Endothelial cell of umbilical vein (primary cell): ENCODE results near the gene EXT2. TPM values are rescaled to one million over a fixed set of nuclear protein-coding genes. Genes with fewer than 3 reads are reported as not detected.

ENCODE experiments used
- BruUV-seq: library from RNA; stranded (reverse); fragments of 400-500 nt; replicated peaks from 2 replicates; lab custom pipeline; 2021; lab: Mats Ljungman, UMichigan
- CTCF ChIA-PET: fragments of 300-600, 350-600 bp; sonication (Branson Sonifier 250); formaldehyde crosslinking; loops from one replicate; lab custom pipeline; 2021; ENCODE audit warnings: antibody characterized with exemption, inconsistent platforms; lab: Charles Lee
- POLR2A ChIA-PET: fragments of 300-600, 350-600 bp; sonication (Branson Sonifier 250); formaldehyde crosslinking; loops from one replicate; lab custom pipeline; 2021; ENCODE audit warnings: antibody characterized with exemption, inconsistent platforms; lab: Charles Lee
- DNase-seq: peaks from one replicate; pipeline ENCODE4 v3.0.0-alpha.2; 2011; ENCODE audit warnings: low read depth, low spot score
- FAIRE-seq: peaks from 2 replicates; lab custom pipeline; 2011; peaks lifted over from hg19 to GRCh38; lab: Jason Lieb, UNC
- H2AFZ ChIP-seq: 2 replicates; pipeline ENCODE4 v1.6.0; 2012; ENCODE audit warnings: low read depth, low read length, control low read depth, inconsistent platforms
- H3K27ac ChIP-seq: 2 replicates; pipeline ENCODE4 v1.5.1; 2011; ENCODE audit warnings: low read depth, mild to moderate bottlenecking, control low read depth, low read length, moderate library complexity; ENCODE audit not compliant: insufficient read depth
- H3K27me3 ChIP-seq, 2 experiments: 2 replicates each; pipeline versions ENCODE4 v1.6.0 to v1.6.1; 2011; ENCODE audit warnings: low read length in 2 of 2, mixed read lengths in 1 of 2; ENCODE audit not compliant: control insufficient read depth in 2 of 2, insufficient read depth in 2 of 2
- H3K36me3 ChIP-seq, 2 experiments: 2 replicates in 1 of 2; 3 replicates in 1 of 2; pipeline ENCODE4 v1.5.1; 2011; ENCODE audit warnings: low read length in 2 of 2, mild to moderate bottlenecking in 1 of 2, moderate library complexity in 1 of 2; ENCODE audit not compliant: control insufficient read depth in 2 of 2, insufficient read depth in 2 of 2; ENCODE audit errors: extremely low read depth in 1 of 2
- H3K4me1 ChIP-seq: 3 replicates; pipeline ENCODE4 v1.5.1; 2011; ENCODE audit warnings: mild to moderate bottlenecking, low read length; ENCODE audit not compliant: control insufficient read depth, insufficient read depth; ENCODE audit errors: extremely low read depth
- H3K4me2 ChIP-seq: 2 replicates; pipeline ENCODE4 v1.6.1; 2011; ENCODE audit warnings: low read length, control low read depth, mixed read lengths; ENCODE audit not compliant: insufficient read depth
- H3K4me3 ChIP-seq, 3 experiments: fragments of 200-600 bp in 1 of 3; sonication (generic), shearing (Covaris generic) in 1 of 3; replicated peaks in 1 of 3; 2 replicates each; pipeline ENCODE4 v1.5.1; 2011 to 2016; ENCODE audit warnings: control low read depth in 3 of 3, low read length in 3 of 3, mild to moderate bottlenecking in 2 of 3, inconsistent platforms in 1 of 3, low read depth in 1 of 3, moderate library complexity in 1 of 3; ENCODE audit not compliant: insufficient read depth in 1 of 3
- H3K79me2 ChIP-seq: 2 replicates; pipeline ENCODE4 v1.6.0; 2012; ENCODE audit warnings: low read length, inconsistent platforms; ENCODE audit not compliant: control insufficient read depth, insufficient read depth
- H3K9ac ChIP-seq: replicated peaks from 2 replicates; pipeline ENCODE3; 2011; ENCODE audit warnings: low read length, control low read depth; ENCODE audit not compliant: insufficient read depth; ENCODE audit errors: extremely low read depth
- H3K9me1 ChIP-seq: replicated peaks from 3 replicates; pipeline ENCODE4 v1.6.0; 2011; ENCODE audit warnings: mild to moderate bottlenecking, low read length; ENCODE audit not compliant: control insufficient read depth, insufficient read depth; ENCODE audit errors: extremely low read depth
- H3K9me3 ChIP-seq: replicated peaks from 2 replicates; pipeline ENCODE4 v1.5.1; 2012; ENCODE audit warnings: low read length, inconsistent platforms; ENCODE audit not compliant: control insufficient read depth, insufficient read depth
- H4K20me1 ChIP-seq: replicated peaks from 2 replicates; pipeline ENCODE3; 2011; ENCODE audit warnings: mild to moderate bottlenecking, low read length; ENCODE audit not compliant: control insufficient read depth, insufficient read depth; ENCODE audit errors: extremely low read depth
- EZH2 ChIP-seq: IDR thresholded peaks from 2 replicates; pipeline ENCODE4 v1.6.1; 2012; ENCODE audit warnings: borderline replicate concordance, low read depth, mild to moderate bottlenecking, moderate library complexity, low read length, inconsistent platforms; ENCODE audit not compliant: severe bottlenecking
- FOS ChIP-seq: IDR thresholded peaks from 2 replicates; pipeline ENCODE4 v1.6.1; 2011; ENCODE audit warnings: mild to moderate bottlenecking, low read length, moderate library complexity, borderline replicate concordance; ENCODE audit not compliant: insufficient read depth
- GATA2 ChIP-seq: IDR thresholded peaks from 2 replicates; pipeline ENCODE4 v1.7.0; 2011; ENCODE audit warnings: low read depth, mild to moderate bottlenecking, moderate library complexity, mixed read lengths, low read length; ENCODE audit not compliant: insufficient read length, insufficient read depth
- JUN ChIP-seq: IDR thresholded peaks from 2 replicates; pipeline ENCODE4 v1.6.1; 2011; ENCODE audit warnings: borderline replicate concordance, low read depth; ENCODE audit not compliant: insufficient read length, insufficient read depth
- MYC ChIP-seq: IDR thresholded peaks from one replicate; pipeline ENCODE4 v1.6.1; 2011; ENCODE audit warnings: mild to moderate bottlenecking, low read depth, low read length
- POLR2A ChIP-seq: IDR thresholded peaks from 2 replicates; pipeline ENCODE4 v1.6.1; 2012; ENCODE audit warnings: low read depth, mild to moderate bottlenecking, control low read depth, low read length
- POLR2AphosphoS5 ChIP-seq: IDR thresholded peaks from 2 replicates; pipeline ENCODE4 v1.6.1; 2012; ENCODE audit warnings: low read depth, mild to moderate bottlenecking, control low read depth, low read length, moderate library complexity; ENCODE audit not compliant: insufficient read depth
- dilution Hi-C: fragments of 300-500 bp; cut with MboI; formaldehyde crosslinking; loops from one replicate; pipeline ENCODE4 v1.15.0; 2019; ENCODE audit warnings: low sequenced_read_pairs; ENCODE audit not compliant: extremely low pct_ligation_motif_present
- intact Hi-C: fragments of 100-400 bp; cut with micrococcal nuclease; formaldehyde crosslinking; loops from one replicate; pipeline ENCODE4 v1.10.0; 2022
- polyA plus RNA-seq, 4 experiments: library from polyadenylated mRNA; depleted of rRNA in 3 of 4; stranded (reverse) in 3 of 4; unstranded in 1 of 4; fragments of >200 nt; gene quantifications; 2 replicates each; pipeline versions ENCODE4 v1.2.1 to v1.2.3, GENCODE V29; 2011 to 2012; ENCODE audit warnings: missing spikeins in 1 of 4
- total RNA-seq: library from RNA; stranded (reverse); gene quantifications from 2 replicates; pipeline ENCODE4 v1.2.3, GENCODE V29; 2021
- TF ChIP-seq, protein P1 (sequence below): IDR thresholded peaks from 2 replicates; pipeline ENCODE4 v1.6.1; 2011; ENCODE audit not compliant: insufficient read depth, insufficient read length
- TF ChIP-seq, protein P2 (sequence below), 2 donors: IDR thresholded peaks; 1 replicate in 1 of 2; 2 replicates in 1 of 2; pipeline ENCODE4 v1.5.1; 2011; ENCODE audit warnings: low read length in 2 of 2, mild to moderate bottlenecking in 2 of 2, moderate library complexity in 2 of 2, control low read depth in 1 of 2, inconsistent platforms in 1 of 2, low read depth in 1 of 2; ENCODE audit not compliant: insufficient read depth in 1 of 2; ENCODE audit errors: extremely low read depth in 1 of 2

EXT2 gene
- total and polyA plus RNA-seq, 2 donors (not counting 3 experiments of a cell fraction or from before 2014, with no cell fraction given) = 50.9 to 60.3 TPM

DNA sequence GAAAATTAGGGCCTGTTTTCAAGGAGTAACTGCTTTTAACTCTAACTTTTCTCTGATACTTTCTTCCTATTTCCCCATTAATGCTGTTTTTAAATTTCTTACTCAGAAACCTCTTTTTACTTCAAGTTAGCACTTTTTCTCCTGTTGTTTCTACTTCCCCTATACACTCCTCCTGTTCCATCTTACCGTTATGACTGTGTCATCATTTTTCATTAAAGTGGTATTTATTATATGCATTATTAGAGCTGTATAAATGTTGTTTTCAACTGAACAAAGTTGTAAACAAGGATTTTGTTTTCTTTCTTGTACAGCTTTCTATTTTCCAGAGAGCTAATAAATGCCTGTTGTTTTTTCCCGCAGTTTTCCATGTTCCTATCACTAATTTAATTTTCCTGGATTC is 84.6 kb downstream of the EXT2 start:
- intact Hi-C loops = no loop called here
- dilution Hi-C loops = no loop called here
- Histone ChIP-seq H3K27ac (no peak overlapping the region), H2AFZ (no peak overlapping the region), H3K9ac (no peak overlapping the region), H4K20me1 (peaks cover 2% of the 10 kb centered on the region), H3K27me3 (no peaks in the 10 kb centered on the region), H3K9me3 (no peaks in the 10 kb centered on the region), H3K79me2 (no peaks in the 10 kb centered on the region), H3K4me2 (no peak overlapping the region), H3K4me1 (no peaks in the 10 kb centered on the region), H3K4me3 (no peak overlapping the region), H3K36me3 (no peaks in the 10 kb centered on the region), H3K9me1 (no peaks in the 10 kb centered on the region)
- CTCF ChIA-PET = no interaction called here
- TF ChIP-seq FOS (no peak), POLR2A (no peak), GATA2 (no peak), JUN (no peak), MYC (no peak), EZH2 (no peak), POLR2AphosphoS5 (no peak)
- TF ChIP-seq, protein P1, sequence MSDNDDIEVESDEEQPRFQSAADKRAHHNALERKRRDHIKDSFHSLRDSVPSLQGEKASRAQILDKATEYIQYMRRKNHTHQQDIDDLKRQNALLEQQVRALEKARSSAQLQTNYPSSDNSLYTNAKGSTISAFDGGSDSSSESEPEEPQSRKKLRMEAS = no peak
- TF ChIP-seq, protein P2, sequence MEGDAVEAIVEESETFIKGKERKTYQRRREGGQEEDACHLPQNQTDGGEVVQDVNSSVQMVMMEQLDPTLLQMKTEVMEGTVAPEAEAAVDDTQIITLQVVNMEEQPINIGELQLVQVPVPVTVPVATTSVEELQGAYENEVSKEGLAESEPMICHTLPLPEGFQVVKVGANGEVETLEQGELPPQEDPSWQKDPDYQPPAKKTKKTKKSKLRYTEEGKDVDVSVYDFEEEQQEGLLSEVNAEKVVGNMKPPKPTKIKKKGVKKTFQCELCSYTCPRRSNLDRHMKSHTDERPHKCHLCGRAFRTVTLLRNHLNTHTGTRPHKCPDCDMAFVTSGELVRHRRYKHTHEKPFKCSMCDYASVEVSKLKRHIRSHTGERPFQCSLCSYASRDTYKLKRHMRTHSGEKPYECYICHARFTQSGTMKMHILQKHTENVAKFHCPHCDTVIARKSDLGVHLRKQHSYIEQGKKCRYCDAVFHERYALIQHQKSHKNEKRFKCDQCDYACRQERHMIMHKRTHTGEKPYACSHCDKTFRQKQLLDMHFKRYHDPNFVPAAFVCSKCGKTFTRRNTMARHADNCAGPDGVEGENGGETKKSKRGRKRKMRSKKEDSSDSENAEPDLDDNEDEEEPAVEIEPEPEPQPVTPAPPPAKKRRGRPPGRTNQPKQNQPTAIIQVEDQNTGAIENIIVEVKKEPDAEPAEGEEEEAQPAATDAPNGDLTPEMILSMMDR (IDR thresholded peaks at IDR 0.05; ENCODE audit: extremely low read depth in 1 of 2, insufficient read depth in 1 of 2, low read depth in 1 of 2, low read length in 2 of 2) = no peak
- no TSS peak for BruUV-seq
- no peak for FAIRE-seq
- POLR2A ChIA-PET = no interaction called here
- DNase-seq = no peak
